Liver (tissue), 3 donors: ENCODE results near the gene PRR22.

Experiments
- FOXA2 ChIP-seq: IDR thresholded peaks from 2 replicates; pipeline ENCODE4 v1.6.1; 2016; ENCODE audit warnings: antibody characterized with exemption
- GABPA ChIP-seq, 2 donors: IDR thresholded peaks in 1 of 2; conservative IDR thresholded peaks in 1 of 2; 2 replicates each; pipeline ENCODE4 v1.6.1; 2016; ENCODE audit warnings: antibody characterized with exemption in 2 of 2, mild to moderate bottlenecking in 1 of 2, moderate library complexity in 1 of 2
- HNF4A ChIP-seq, 2 donors: conservative IDR thresholded peaks; 2 replicates each; pipeline ENCODE4 v1.6.1; 2016; ENCODE audit warnings: antibody characterized with exemption in 2 of 2, mild to moderate bottlenecking in 2 of 2
- JUND ChIP-seq, 2 donors: IDR thresholded peaks; 2 replicates each; pipeline ENCODE4 v1.6.1; 2016; ENCODE audit warnings: antibody characterized with exemption in 2 of 2
- NR2F2 ChIP-seq: IDR thresholded peaks from 2 replicates; pipeline ENCODE4 v1.6.1; 2016; ENCODE audit warnings: antibody characterized with exemption
- RXRA ChIP-seq, 2 donors: IDR thresholded peaks; 2 replicates each; pipeline ENCODE4 v1.6.1; 2017 to 2018; ENCODE audit warnings: antibody characterized with exemption in 2 of 2, mild to moderate bottlenecking in 1 of 2
- SP1 ChIP-seq: IDR thresholded peaks from 2 replicates; pipeline ENCODE4 v1.6.1; 2018; ENCODE audit warnings: antibody characterized with exemption, mild to moderate bottlenecking
- TAF1 ChIP-seq: conservative IDR thresholded peaks from 2 replicates; pipeline ENCODE4 v1.6.1; 2016; ENCODE audit warnings: antibody characterized with exemption, mild to moderate bottlenecking
- YY1 ChIP-seq: IDR thresholded peaks from 2 replicates; pipeline ENCODE4 v1.6.1; 2016; ENCODE audit warnings: antibody characterized with exemption, mild to moderate bottlenecking
- TF ChIP-seq, protein P1 (sequence below): IDR thresholded peaks from 2 replicates; pipeline ENCODE4 v1.6.1; 2016; ENCODE audit warnings: antibody characterized with exemption, mild to moderate bottlenecking
- TF ChIP-seq, protein P2 (sequence below): IDR thresholded peaks from 2 replicates; pipeline ENCODE4 v1.6.1; 2016; ENCODE audit warnings: antibody characterized with exemption
- TF ChIP-seq, protein P3 (sequence below): fragments of 150-350 bp; IDR thresholded peaks from 2 replicates; pipeline ENCODE4 v1.5.1; 2017; ENCODE audit warnings: improper control_type of control experiment, low read depth, low read length; ENCODE audit not compliant: missing input control
- TF ChIP-seq, protein P4 (sequence below): IDR thresholded peaks from 2 replicates; pipeline ENCODE4 v1.6.1; 2016; ENCODE audit warnings: antibody characterized with exemption
- TF ChIP-seq, protein P5 (sequence below): IDR thresholded peaks from 2 replicates; pipeline ENCODE4 v1.6.1; 2016; ENCODE audit warnings: antibody characterized with exemption
- donor health status: healthy.
- donor health status: healthy.

DNA sequence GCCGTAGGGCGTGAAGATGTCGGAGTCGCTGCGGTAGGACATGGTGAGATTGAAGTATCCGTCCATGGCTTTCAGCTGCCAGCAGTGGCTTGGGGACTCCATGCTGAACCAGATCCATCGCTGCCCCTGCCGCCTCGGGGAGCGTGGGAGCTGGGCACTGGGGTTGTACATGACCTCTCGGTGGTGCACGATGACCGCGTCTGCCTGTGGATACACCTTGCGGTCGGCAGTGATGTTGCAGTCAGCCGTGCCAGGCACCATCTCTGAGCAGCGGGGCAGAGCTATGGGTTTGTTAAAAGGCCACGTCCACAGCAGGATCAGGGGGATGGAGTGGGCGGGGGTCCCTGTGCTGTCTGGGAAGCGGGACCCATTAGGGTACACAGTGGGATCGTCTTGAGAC is 47.5 kb upstream of the PRR22 start:
- TF ChIP-seq FOXA2 = no peak
- TF ChIP-seq, protein P1, sequence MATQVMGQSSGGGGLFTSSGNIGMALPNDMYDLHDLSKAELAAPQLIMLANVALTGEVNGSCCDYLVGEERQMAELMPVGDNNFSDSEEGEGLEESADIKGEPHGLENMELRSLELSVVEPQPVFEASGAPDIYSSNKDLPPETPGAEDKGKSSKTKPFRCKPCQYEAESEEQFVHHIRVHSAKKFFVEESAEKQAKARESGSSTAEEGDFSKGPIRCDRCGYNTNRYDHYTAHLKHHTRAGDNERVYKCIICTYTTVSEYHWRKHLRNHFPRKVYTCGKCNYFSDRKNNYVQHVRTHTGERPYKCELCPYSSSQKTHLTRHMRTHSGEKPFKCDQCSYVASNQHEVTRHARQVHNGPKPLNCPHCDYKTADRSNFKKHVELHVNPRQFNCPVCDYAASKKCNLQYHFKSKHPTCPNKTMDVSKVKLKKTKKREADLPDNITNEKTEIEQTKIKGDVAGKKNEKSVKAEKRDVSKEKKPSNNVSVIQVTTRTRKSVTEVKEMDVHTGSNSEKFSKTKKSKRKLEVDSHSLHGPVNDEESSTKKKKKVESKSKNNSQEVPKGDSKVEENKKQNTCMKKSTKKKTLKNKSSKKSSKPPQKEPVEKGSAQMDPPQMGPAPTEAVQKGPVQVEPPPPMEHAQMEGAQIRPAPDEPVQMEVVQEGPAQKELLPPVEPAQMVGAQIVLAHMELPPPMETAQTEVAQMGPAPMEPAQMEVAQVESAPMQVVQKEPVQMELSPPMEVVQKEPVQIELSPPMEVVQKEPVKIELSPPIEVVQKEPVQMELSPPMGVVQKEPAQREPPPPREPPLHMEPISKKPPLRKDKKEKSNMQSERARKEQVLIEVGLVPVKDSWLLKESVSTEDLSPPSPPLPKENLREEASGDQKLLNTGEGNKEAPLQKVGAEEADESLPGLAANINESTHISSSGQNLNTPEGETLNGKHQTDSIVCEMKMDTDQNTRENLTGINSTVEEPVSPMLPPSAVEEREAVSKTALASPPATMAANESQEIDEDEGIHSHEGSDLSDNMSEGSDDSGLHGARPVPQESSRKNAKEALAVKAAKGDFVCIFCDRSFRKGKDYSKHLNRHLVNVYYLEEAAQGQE = no peak
- TF ChIP-seq TAF1 = no peak
- TF ChIP-seq, protein P2, sequence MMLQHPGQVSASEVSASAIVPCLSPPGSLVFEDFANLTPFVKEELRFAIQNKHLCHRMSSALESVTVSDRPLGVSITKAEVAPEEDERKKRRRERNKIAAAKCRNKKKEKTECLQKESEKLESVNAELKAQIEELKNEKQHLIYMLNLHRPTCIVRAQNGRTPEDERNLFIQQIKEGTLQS = no peak
- TF ChIP-seq, protein P3, sequence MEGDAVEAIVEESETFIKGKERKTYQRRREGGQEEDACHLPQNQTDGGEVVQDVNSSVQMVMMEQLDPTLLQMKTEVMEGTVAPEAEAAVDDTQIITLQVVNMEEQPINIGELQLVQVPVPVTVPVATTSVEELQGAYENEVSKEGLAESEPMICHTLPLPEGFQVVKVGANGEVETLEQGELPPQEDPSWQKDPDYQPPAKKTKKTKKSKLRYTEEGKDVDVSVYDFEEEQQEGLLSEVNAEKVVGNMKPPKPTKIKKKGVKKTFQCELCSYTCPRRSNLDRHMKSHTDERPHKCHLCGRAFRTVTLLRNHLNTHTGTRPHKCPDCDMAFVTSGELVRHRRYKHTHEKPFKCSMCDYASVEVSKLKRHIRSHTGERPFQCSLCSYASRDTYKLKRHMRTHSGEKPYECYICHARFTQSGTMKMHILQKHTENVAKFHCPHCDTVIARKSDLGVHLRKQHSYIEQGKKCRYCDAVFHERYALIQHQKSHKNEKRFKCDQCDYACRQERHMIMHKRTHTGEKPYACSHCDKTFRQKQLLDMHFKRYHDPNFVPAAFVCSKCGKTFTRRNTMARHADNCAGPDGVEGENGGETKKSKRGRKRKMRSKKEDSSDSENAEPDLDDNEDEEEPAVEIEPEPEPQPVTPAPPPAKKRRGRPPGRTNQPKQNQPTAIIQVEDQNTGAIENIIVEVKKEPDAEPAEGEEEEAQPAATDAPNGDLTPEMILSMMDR = no peak
- no peak for TF ChIP-seq JUND (IDR thresholded peaks at IDR 0.05)
- TF ChIP-seq YY1 = no peak
- TF ChIP-seq GABPA (IDR thresholded peaks at IDR 0.05 in 1 of 2, conservative IDR thresholded peaks at IDR 0.05 in 1 of 2) = no peak
- TF ChIP-seq RXRA (IDR thresholded peaks at IDR 0.05) = no peak
- TF ChIP-seq SP1 = no peak
- TF ChIP-seq, protein P4, sequence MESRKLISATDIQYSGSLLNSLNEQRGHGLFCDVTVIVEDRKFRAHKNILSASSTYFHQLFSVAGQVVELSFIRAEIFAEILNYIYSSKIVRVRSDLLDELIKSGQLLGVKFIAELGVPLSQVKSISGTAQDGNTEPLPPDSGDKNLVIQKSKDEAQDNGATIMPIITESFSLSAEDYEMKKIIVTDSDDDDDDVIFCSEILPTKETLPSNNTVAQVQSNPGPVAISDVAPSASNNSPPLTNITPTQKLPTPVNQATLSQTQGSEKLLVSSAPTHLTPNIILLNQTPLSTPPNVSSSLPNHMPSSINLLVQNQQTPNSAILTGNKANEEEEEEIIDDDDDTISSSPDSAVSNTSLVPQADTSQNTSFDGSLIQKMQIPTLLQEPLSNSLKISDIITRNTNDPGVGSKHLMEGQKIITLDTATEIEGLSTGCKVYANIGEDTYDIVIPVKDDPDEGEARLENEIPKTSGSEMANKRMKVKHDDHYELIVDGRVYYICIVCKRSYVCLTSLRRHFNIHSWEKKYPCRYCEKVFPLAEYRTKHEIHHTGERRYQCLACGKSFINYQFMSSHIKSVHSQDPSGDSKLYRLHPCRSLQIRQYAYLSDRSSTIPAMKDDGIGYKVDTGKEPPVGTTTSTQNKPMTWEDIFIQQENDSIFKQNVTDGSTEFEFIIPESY = no peak
- TF ChIP-seq NR2F2 = no peak
- TF ChIP-seq HNF4A (conservative IDR thresholded peaks at IDR 0.05) = no peak
- TF ChIP-seq, protein P5, sequence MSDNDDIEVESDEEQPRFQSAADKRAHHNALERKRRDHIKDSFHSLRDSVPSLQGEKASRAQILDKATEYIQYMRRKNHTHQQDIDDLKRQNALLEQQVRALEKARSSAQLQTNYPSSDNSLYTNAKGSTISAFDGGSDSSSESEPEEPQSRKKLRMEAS = no peak
